BLaER1 (cell line): ENCODE measurements around the gene PROSER2.

Experiments
- H3K27ac ChIP-seq: shearing (Covaris generic); formaldehyde crosslinking; 2 replicates; pipeline ENCODE4 v1.8.1; 2022
- H3K27me3 ChIP-seq: shearing (Covaris generic); formaldehyde crosslinking; 2 replicates; pipeline ENCODE4 v1.8.1; 2022
- H3K36me3 ChIP-seq: shearing (Covaris generic); formaldehyde crosslinking; 2 replicates; pipeline ENCODE4 v1.8.1; 2022
- H3K4me1 ChIP-seq: shearing (Covaris generic); formaldehyde crosslinking; 2 replicates; pipeline ENCODE4 v1.8.1; 2022
- H3K4me2 ChIP-seq: shearing (Covaris generic); formaldehyde crosslinking; 2 replicates; pipeline ENCODE4 v1.8.1; 2022
- H3K4me3 ChIP-seq: shearing (Covaris generic); formaldehyde crosslinking; 2 replicates; pipeline ENCODE4 v1.8.1; 2022
- H3K9ac ChIP-seq: shearing (Covaris generic); formaldehyde crosslinking; 2 replicates; pipeline ENCODE4 v1.8.1; 2022
- H3K9me3 ChIP-seq: shearing (Covaris generic); formaldehyde crosslinking; 2 replicates; pipeline ENCODE4 v1.8.1; 2022
- H4K20me1 ChIP-seq: shearing (Covaris generic); formaldehyde crosslinking; 2 replicates; pipeline ENCODE4 v1.8.1; 2022
- Cebpa-rat ChIP-seq: shearing (Covaris generic); IDR thresholded peaks from 2 replicates; pipeline ENCODE4 v1.8.1; 2022

The PROSER2 gene

DNA sequence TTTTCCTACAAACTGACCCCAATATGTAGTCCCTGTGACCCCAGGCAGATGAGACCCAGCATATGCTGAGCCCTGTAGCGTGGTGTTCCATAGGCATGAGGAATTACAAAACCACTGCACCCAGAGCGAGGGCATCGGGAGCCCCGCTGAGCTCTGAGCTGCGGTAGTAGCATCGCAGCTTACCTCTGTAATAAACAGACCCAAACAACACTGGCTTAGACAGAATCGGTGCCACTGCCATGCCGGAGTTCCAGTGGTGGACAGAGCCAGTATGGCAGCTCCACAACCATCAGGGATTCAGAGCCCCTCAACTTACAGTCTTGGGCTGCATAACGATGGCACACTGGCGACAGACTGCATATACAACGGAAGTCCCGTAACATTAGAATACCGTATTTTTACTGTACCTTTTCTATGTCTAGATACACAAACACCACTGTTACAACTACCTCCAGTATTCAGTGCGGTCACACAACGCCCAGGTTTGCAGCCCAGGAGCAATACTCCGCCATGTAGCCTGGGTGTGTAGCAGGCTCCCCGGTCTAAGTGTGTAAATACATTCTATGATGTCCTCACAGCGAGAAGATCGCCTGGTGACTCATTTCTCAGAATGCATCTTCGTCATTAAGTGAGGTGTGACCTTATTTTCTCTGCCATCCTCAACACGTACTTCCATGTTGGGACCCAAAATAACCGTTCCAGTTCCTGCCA lies 68.8 kb downstream of the PROSER2 start:
- H3K27ac ChIP-seq: no peak overlapping the region
- no peaks in the 10 kb centered on the region for H4K20me1 ChIP-seq
- H3K36me3 ChIP-seq: no peaks in the 10 kb centered on the region
- no peaks in the 10 kb centered on the region for H3K9me3 ChIP-seq
- H3K4me3 ChIP-seq: no peak overlapping the region
- H3K4me1 ChIP-seq: peaks cover 17% of the 10 kb centered on the region
- TF ChIP-seq Cebpa-rat: no peak
- H3K9ac ChIP-seq: no peak overlapping the region
- H3K27me3 ChIP-seq: no peaks in the 10 kb centered on the region
- no peak overlapping the region for H3K4me2 ChIP-seq

DNA sequence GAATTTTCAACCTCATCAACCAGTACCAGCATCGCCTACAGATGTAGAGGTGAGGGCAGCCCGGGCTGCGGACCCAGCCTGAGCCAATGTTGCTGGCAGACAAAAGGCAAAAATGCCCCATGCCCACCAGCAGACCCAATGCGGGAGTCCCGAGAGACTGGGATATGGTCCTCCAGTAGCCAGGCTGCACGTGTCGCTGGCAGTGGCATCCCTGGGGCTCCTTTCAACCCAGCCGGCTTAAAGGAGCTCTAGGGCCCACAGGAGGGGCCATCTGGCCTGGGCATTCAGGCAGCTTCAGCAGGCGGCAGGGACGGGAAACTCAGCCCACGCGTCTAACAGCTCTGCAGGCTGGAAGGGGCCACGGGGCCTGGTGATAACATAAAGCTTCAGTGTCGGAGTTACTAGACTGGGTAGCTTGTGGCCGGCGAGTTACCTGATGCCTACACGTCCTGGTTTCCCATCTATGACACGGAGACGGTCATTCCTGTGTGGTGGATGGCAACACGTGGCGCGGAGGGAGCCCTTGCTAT lies 70.7 kb downstream of the PROSER2 start:
- Histone ChIP-seq H3K27ac (no peak overlapping the region), H3K4me3 (no peak overlapping the region), H3K27me3 (no peaks in the 10 kb centered on the region), H3K4me2 (no peak overlapping the region), H3K9ac (no peak overlapping the region), H3K4me1 (peaks cover 9% of the 10 kb centered on the region), H3K9me3 (no peaks in the 10 kb centered on the region), H4K20me1 (no peaks in the 10 kb centered on the region), H3K36me3 (no peaks in the 10 kb centered on the region)
- TF ChIP-seq Cebpa-rat: no peak

DNA sequence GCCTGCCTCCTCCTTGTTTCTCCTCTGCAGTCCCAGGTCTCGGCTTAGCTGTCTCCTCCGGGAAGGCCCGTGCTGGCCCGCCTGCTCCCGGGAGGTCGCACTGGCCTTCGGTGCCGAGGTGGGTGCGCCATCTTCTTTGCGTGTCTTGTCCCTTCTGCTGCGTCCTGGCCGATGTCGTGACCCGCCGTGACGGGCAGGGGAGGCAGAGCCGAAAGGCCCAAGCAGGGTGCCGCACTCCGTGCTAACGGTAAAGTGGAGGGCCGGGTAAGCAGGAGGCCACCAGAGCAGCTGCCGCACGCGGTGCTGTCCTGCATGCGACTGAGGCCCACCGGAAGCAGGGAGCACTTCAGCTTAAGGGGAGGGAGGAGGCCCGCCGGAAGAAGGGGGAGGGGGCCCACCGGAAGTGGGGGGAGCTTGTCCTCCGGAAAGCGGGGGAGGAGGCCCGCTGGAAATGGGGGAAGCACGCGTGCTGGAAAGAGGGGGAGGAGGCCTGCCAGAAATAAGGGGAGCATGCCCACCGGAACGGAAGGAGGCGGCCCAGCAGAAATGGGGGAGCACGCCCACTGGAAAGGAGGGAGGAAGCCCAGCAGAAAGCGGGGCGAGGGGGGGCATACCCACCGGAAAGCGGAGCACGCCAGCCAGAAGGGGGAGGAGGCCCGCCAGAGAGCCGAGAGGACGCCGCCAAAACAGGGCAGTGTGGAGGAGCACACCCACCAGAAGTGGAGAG lies 71.4 kb downstream of the PROSER2 start:
- Histone ChIP-seq H3K4me2 (no peak overlapping the region), H3K4me1 (peaks cover 9% of the 10 kb centered on the region), H3K27me3 (no peaks in the 10 kb centered on the region), H3K9ac (no peak overlapping the region), H3K4me3 (no peak overlapping the region), H3K9me3 (no peaks in the 10 kb centered on the region), H3K36me3 (no peaks in the 10 kb centered on the region), H4K20me1 (no peaks in the 10 kb centered on the region), H3K27ac (no peak overlapping the region)
- no peak for TF ChIP-seq Cebpa-rat

DNA sequence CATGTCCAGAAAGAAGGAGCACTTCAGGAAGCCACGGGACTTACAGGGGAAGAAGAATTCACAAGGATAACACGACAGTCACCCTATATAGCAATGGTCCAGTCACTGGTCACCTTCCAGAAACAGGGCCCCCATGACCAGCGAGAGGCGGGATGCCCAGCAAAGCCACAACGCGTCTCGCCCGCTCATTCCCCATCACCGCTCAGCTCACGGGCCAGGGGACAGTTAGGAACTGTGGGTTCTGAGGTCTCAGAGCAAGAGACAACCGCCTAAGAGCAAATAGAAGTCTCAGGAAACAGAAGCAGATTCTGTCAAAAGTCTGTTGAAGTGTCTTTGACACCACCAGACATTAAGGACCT lies 71.9 kb downstream of the PROSER2 start:
- Histone ChIP-seq H3K36me3 (no peaks in the 10 kb centered on the region), H3K9ac (no peak overlapping the region), H3K4me1 (peaks cover 9% of the 10 kb centered on the region), H4K20me1 (no peaks in the 10 kb centered on the region), H3K4me2 (no peak overlapping the region), H3K9me3 (no peaks in the 10 kb centered on the region), H3K27ac (no peak overlapping the region), H3K27me3 (no peaks in the 10 kb centered on the region), H3K4me3 (no peak overlapping the region)
- TF ChIP-seq Cebpa-rat: no peak

DNA sequence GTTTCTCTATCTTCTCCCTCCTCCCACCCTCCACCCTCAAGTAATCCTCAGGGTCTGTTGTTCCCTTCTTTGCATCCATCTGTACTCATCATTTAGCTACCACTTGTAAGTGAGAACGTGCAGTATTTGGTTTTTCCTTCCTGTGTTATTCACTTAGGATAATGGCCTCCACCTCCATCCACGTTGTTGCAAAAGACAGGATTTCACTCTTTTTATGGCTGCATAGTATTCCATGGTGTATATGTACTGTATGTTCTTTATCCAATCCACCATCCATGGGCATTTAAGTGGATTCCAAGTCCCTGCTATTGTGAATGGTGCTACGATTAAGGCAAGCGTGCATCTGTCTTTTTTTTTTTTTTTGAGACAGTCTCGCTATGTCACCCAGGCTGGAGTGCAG lies 72.4 kb downstream of the PROSER2 start:
- H3K4me3 ChIP-seq: no peak overlapping the region
- no peak overlapping the region for H3K9ac ChIP-seq
- no peaks in the 10 kb centered on the region for H4K20me1 ChIP-seq
- H3K9me3 ChIP-seq: no peaks in the 10 kb centered on the region
- no peaks in the 10 kb centered on the region for H3K27me3 ChIP-seq
- no peaks in the 10 kb centered on the region for H3K36me3 ChIP-seq
- no peak overlapping the region for H3K4me2 ChIP-seq
- no peak for TF ChIP-seq Cebpa-rat
- H3K27ac ChIP-seq: no peak overlapping the region
- H3K4me1 ChIP-seq: peaks cover 9% of the 10 kb centered on the region

DNA sequence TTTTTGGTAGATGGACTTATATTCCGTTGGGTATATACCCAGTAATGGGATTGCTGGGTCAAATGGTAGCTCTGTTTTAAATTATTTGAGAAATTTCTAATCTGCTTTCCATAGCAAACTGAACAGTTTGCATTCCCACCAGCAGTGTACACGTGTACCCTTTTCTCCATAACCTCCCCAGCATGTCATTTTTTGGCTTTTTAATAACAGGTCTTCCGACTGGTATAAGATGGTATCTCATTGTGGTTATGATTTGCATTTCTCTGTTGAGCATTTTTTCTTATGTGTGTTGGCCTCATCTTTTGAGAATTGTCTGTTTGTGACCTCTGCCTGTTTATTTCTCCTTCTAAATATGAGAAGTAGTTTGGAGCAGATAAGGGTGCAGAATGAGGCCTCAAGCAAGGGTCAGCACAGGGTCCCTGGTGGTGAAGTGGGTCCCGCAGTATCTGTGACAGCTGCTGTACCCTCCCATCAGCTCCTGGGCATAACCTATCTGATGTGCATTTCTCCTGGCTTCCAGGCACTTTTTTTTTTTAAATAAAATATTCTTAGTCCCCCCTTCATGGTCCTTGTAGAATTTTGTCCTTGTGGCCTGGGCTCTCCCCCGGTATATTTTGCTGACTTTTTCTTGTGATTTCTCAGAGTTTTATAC lies 73.5 kb downstream of the PROSER2 start:
- no peak overlapping the region for H3K4me3 ChIP-seq
- no peak overlapping the region for H3K27ac ChIP-seq
- H3K9me3 ChIP-seq: no peaks in the 10 kb centered on the region
- no peaks in the 10 kb centered on the region for H3K4me1 ChIP-seq
- no peaks in the 10 kb centered on the region for H3K27me3 ChIP-seq
- no peak overlapping the region for H3K9ac ChIP-seq
- H3K36me3 ChIP-seq: no peaks in the 10 kb centered on the region
- H3K4me2 ChIP-seq: no peak overlapping the region
- no peak for TF ChIP-seq Cebpa-rat
- H4K20me1 ChIP-seq: no peaks in the 10 kb centered on the region

DNA sequence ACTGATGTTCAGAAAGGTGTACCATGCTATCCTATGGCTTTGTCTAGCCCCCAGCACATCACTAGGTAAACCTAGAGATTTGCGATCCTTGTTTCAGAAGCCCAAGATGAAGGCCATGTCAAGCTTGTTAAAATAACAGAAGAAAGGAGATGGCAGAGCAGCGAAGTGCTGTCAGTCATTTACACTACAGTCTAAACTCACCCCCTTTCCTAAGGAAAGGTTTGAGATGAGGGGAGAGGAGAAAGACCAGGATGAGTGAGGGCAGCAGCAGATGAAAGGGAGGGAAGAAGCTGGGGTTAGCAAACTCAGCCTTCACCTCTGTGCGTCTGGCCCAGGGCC lies 74.8 kb downstream of the PROSER2 start:
- Histone ChIP-seq H3K27me3 (no peaks in the 10 kb centered on the region), H3K4me2 (no peak overlapping the region), H4K20me1 (no peaks in the 10 kb centered on the region), H3K4me3 (no peak overlapping the region), H3K27ac (no peak overlapping the region), H3K9ac (no peak overlapping the region), H3K9me3 (no peaks in the 10 kb centered on the region), H3K4me1 (no peaks in the 10 kb centered on the region), H3K36me3 (no peaks in the 10 kb centered on the region)
- TF ChIP-seq Cebpa-rat: no peak

DNA sequence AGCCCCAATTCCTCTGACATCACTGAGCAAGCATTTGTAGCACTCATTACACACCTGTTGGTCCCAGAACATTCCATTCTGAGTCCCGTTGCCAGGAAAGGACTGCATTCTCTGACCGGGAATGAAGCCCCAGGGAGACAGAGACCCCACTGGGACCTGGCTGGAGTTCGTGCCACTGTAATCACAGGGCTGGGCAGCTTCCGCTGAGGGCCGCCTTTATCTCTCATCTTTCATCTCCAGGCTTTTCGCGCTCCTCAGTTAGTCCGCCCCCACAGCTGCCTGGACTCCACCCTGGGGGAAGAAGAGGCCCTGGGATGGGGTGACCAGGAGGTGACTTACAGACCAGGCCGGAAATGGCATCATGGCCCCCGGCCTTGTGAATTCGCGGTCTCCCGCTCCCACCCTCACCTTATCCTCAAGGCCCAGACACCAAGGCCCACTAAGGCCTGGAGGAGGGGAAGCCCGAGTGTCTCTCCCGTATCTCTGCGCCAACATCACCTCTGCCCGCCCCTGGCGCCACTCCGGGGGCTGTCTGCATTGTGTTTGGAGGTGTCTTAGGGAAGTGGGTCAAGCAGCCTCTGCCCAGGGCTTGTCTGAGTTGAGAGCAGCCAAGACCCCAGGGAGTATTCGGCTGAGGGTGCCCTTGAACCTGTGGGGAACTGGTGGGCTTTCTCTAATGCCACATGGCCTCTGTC lies 75.4 kb downstream of the PROSER2 start:
- no peak overlapping the region for H3K27ac ChIP-seq
- H3K4me3 ChIP-seq: no peak overlapping the region
- TF ChIP-seq Cebpa-rat: no peak
- H3K36me3 ChIP-seq: no peaks in the 10 kb centered on the region
- H3K4me1 ChIP-seq: no peaks in the 10 kb centered on the region
- H3K4me2 ChIP-seq: no peak overlapping the region
- no peaks in the 10 kb centered on the region for H3K27me3 ChIP-seq
- no peaks in the 10 kb centered on the region for H3K9me3 ChIP-seq
- no peak overlapping the region for H3K9ac ChIP-seq
- H4K20me1 ChIP-seq: no peaks in the 10 kb centered on the region

DNA sequence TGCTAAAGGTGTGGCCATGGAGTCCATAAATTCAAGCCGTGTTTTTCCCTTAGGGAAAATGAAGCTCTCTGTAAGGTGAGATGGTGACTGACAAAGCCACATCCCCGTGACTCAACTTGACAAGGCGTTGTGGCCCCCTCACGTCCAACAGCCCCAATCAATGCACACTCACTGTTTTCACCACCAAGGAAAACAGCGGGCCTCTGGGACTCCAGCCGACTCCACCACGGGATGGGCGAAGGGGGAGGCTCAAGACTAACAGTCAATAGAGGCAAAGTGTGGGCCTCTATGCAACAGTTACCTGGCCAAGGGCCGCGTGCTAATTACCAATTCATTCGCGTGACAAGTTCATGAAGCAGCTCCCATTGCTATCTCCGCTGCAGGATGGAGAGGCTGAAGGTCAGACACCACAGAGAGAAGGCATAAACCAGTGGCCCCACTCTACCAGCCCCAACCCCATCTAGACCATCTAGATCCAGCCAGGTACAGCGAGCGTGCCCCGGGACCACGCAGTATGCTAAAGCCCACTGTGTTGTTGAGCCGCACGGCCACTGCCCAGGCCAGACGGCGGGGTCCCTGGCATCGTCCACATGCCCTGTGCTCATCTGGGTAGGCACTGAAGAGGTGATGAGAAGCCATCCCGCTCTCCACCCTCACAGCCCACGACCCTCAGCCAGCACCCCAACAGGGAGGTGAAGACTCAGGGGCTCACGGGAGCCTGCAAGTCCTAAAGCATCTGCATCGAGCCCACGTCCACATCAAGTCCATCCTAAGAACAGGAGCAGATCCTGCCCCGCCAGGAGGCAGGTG lies 76.1 kb downstream of the PROSER2 start:
- Histone ChIP-seq H3K9ac (no peak overlapping the region), H3K9me3 (no peaks in the 10 kb centered on the region), H4K20me1 (no peaks in the 10 kb centered on the region), H3K4me1 (no peaks in the 10 kb centered on the region), H3K4me3 (no peak overlapping the region), H3K36me3 (no peaks in the 10 kb centered on the region), H3K27ac (no peak overlapping the region), H3K4me2 (no peak overlapping the region), H3K27me3 (no peaks in the 10 kb centered on the region)
- no peak for TF ChIP-seq Cebpa-rat
